K562 (cell line): ENCODE results near the gene UROS. TPM values are rescaled to one million over a fixed set of nuclear protein-coding genes. Genes with fewer than 3 reads are reported as not detected.

ENCODE experiments used
- ATAC-seq: fragments of 200-7000 bp; cut with Tn5 transposase; 3 replicates; pipeline ENCODE4 v1.9.1; 2020; ENCODE audit warnings: moderate library complexity
- BruUV-seq: library from RNA; stranded (reverse); fragments of 400-500 nt; replicated peaks from 2 replicates; lab custom pipeline; 2021; lab: Mats Ljungman, UMichigan
- CTCF ChIA-PET: fragments of 300-600 bp; formaldehyde crosslinking; extraction: SDS; loops from one replicate; lab custom pipeline; 2021; ENCODE audit warnings: low intra/inter-chr PET ratio; lab: Yijun Ruan, JAX
- POLR2A ChIA-PET: fragments of 300-600, 350-650 bp; sonication (Branson Sonifier 250); formaldehyde crosslinking; extraction: SDS; loops from one replicate; lab custom pipeline; 2021; ENCODE audit warnings: antibody characterized with exemption, inconsistent platforms; lab: Yijun Ruan, JAX
- DNase-seq, 4 experiments: peaks; one replicate each; pipeline versions ENCODE4 v3.0.0 to v3.0.0-alpha.2; 2011 to 2018; ENCODE audit warnings: low spot score in 3 of 4, mixed read lengths in 3 of 4; ENCODE audit errors: extremely low read depth in 1 of 4
- FAIRE-seq: peaks from 2 replicates; lab custom pipeline; 2011; peaks lifted over from hg19 to GRCh38; lab: Jason Lieb, UNC
- H2AFZ ChIP-seq: 2 replicates; pipeline ENCODE4 v1.6.0; 2011; ENCODE audit warnings: low read depth, low read length, control low read depth, inconsistent platforms
- H3K27ac ChIP-seq: fragments of 200-600 bp; 3 replicates; pipeline ENCODE4 v1.8.0; 2011; ENCODE audit warnings: low read depth, mild to moderate bottlenecking, control low read depth, inconsistent platforms, low read length, moderate library complexity, mixed read lengths; ENCODE audit errors: extremely low read depth
- H3K27me3 ChIP-seq, 2 experiments: fragments of 300-600 bp in 1 of 2; 2 replicates in 1 of 2; 3 replicates in 1 of 2; pipeline versions ENCODE4 v1.6.0 to v1.8.0; 2011; ENCODE audit warnings: inconsistent platforms in 2 of 2, low read length in 2 of 2, mild to moderate bottlenecking in 1 of 2, mixed read lengths in 1 of 2, moderate library complexity in 1 of 2; ENCODE audit not compliant: control insufficient read depth in 2 of 2, insufficient read depth in 2 of 2
- H3K36me3 ChIP-seq: fragments of 300-600 bp; 3 replicates; pipeline ENCODE4 v1.8.0; 2011; ENCODE audit warnings: mild to moderate bottlenecking, low read length, inconsistent platforms; ENCODE audit not compliant: control insufficient read depth, insufficient read depth
- H3K4me1 ChIP-seq, 2 experiments: fragments of 200-600 bp in 1 of 2; replicated peaks in 1 of 2; 2 replicates in 1 of 2; 3 replicates in 1 of 2; pipeline versions ENCODE4 v1.5.1 to v1.8.0; 2011; ENCODE audit warnings: inconsistent platforms in 2 of 2, low read length in 2 of 2, mild to moderate bottlenecking in 1 of 2, mixed read lengths in 1 of 2, moderate library complexity in 1 of 2; ENCODE audit not compliant: control insufficient read depth in 2 of 2, insufficient read depth in 2 of 2
- H3K4me2 ChIP-seq: 2 replicates; pipeline ENCODE4 v1.6.1; 2011; ENCODE audit warnings: low read length, control low read depth, inconsistent platforms, mixed read lengths; ENCODE audit not compliant: insufficient read depth
- H3K4me3 ChIP-seq: fragments of 200-600 bp; sonication (generic), shearing (Covaris generic); 2 replicates; pipeline ENCODE4 v1.5.1; 2016; ENCODE audit warnings: control low read depth, inconsistent platforms
- H3K79me2 ChIP-seq: fragments of 200-600 bp; 3 replicates; pipeline ENCODE4 v1.8.0; 2011; ENCODE audit warnings: low read length, inconsistent platforms; ENCODE audit not compliant: control insufficient read depth, insufficient read depth
- H3K9ac ChIP-seq, 2 experiments: 2 replicates each; pipeline versions ENCODE4 v1.6.0 to v1.6.1; 2011; ENCODE audit warnings: low read depth in 2 of 2, low read length in 2 of 2, control low read depth in 1 of 2, inconsistent platforms in 1 of 2, mild to moderate bottlenecking in 1 of 2, mixed read lengths in 1 of 2; ENCODE audit not compliant: insufficient read depth in 1 of 2
- H3K9me1 ChIP-seq: one replicate; pipeline ENCODE4 v1.6.0; 2011; ENCODE audit warnings: inconsistent platforms, mild to moderate bottlenecking, low read length, moderate library complexity; ENCODE audit not compliant: control insufficient read depth, insufficient read depth
- H3K9me3 ChIP-seq: replicated peaks from 2 replicates; pipeline ENCODE4 v1.5.1; 2011; ENCODE audit warnings: low read depth, low read length, inconsistent platforms; ENCODE audit not compliant: control insufficient read depth, insufficient read depth
- H4K20me1 ChIP-seq: replicated peaks from 2 replicates; pipeline ENCODE4 v1.6.1; 2011; ENCODE audit warnings: low read length, inconsistent platforms, mixed read lengths; ENCODE audit not compliant: control insufficient read depth, insufficient read depth
- BHLHE40 ChIP-seq: IDR thresholded peaks from 2 replicates; pipeline ENCODE4 v1.6.1; 2011; ENCODE audit warnings: low read length, improper control_type of control experiment
- IRF2 ChIP-seq: sonication (generic); formaldehyde crosslinking; IDR thresholded peaks from 2 replicates; pipeline ENCODE4 v1.8.1; 2022; ENCODE audit warnings: mild to moderate bottlenecking, missing genetic modification reagents
- NEUROD1 ChIP-seq: fragments of 150-350 bp; IDR thresholded peaks from 2 replicates; pipeline ENCODE4 v1.6.1; 2014; ENCODE audit warnings: borderline replicate concordance, low read length, low read depth; ENCODE audit not compliant: partially characterized antibody
- SAFB ChIP-seq: fragments of 200-400 bp; formaldehyde crosslinking; IDR thresholded peaks from 2 replicates; pipeline ENCODE4 v1.6.1; 2017; ENCODE audit warnings: low read depth, low read length, borderline replicate concordance
- SFPQ ChIP-seq: fragments of 200-400 bp; formaldehyde crosslinking; IDR thresholded peaks from 2 replicates; pipeline ENCODE4 v1.6.1; 2017; ENCODE audit warnings: mild to moderate bottlenecking, low read depth, low read length, moderate library complexity
- TCF3 ChIP-seq: sonication (generic); formaldehyde crosslinking; IDR thresholded peaks from 2 replicates; pipeline ENCODE4 v1.4.0; 2020; ENCODE audit warnings: mild to moderate bottlenecking, missing genetic modification reagents
- ZNF398 ChIP-seq: fragments of 250-450 bp; sonication (Bioruptor Pico); IDR thresholded peaks from 2 replicates; pipeline ENCODE4 v1.8.0; 2021; ENCODE audit warnings: moderate library complexity, mild to moderate bottlenecking, inconsistent platforms
- ZNF707 ChIP-seq: fragments of 250-450 bp; sonication (Bioruptor Pico); conservative IDR thresholded peaks from 2 replicates; pipeline ENCODE4 v1.8.0; 2022; ENCODE audit warnings: inconsistent platforms, mild to moderate bottlenecking, moderate library complexity
- WGBS: fragments of 100-300 bp; shearing (Covaris generic); methylation state at CpG from one replicate; pipeline ENCODE4 v1.1.6; 2016; ENCODE audit warnings: low coverage, mixed read lengths; ENCODE audit not compliant: insufficient coverage; ENCODE audit errors: missing lambda C conversion rate; 5-methylcytosine and 5-hydroxymethylcytosine counted together
- in situ Hi-C: fragments of 300-500 bp; cut with MboI; formaldehyde crosslinking; loops from 4 replicates; pipeline ENCODE4 v1.15.0; 2018; ENCODE audit warnings: inconsistent platforms, mixed read lengths
- intact Hi-C: fragments of 100-400 bp; cut with micrococcal nuclease; formaldehyde crosslinking; loops from 2 replicates; pipeline ENCODE4 v1.14.2; 2022
- polyA plus RNA-seq, 8 experiments: library from polyadenylated mRNA; depleted of rRNA in 4 of 8; stranded (reverse) in 5 of 8; unstranded in 3 of 8; fragments of >200 nt; fragmentation: Nextera tagmentation in 2 of 8; fragmentation: Illumina TruSeq in 1 of 8; extraction: Ambion mirVana in 2 of 8; extraction: Trizol in 1 of 8; gene quantifications; 2 replicates each; pipeline versions ENCODE4 v1.2.1 to v1.2.3, GENCODE V29; 2011 to 2014; ENCODE audit warnings: inconsistent platforms in 1 of 8, missing spikeins in 1 of 8
- total RNA-seq, 7 experiments: library from RNA; depleted of rRNA in 6 of 7; stranded (reverse); fragments of >200 nt in 6 of 7; fragmentation: Illumina TruSeq in 2 of 7; extraction: Trizol in 2 of 7; gene quantifications; 2 replicates each; pipeline versions ENCODE4 v1.2.1 to v1.2.3, GENCODE V29; 2011 to 2021; ENCODE audit warnings: low replicate concordance in 1 of 7
- TF ChIP-seq, protein P1 (sequence below): fragments of 250-450 bp; sonication (Bioruptor Pico); IDR thresholded peaks from 2 replicates; pipeline ENCODE4 v1.4.0; 2020; ENCODE audit warnings: mild to moderate bottlenecking, moderate library complexity
- TF ChIP-seq, protein P2 (sequence below): fragments of 250-450 bp; sonication (Bioruptor Pico); IDR thresholded peaks from 2 replicates; pipeline ENCODE4 v1.5.0; 2020; ENCODE audit warnings: mild to moderate bottlenecking, borderline replicate concordance
- TF ChIP-seq, protein P3 (sequence below): sonication (generic); formaldehyde crosslinking; IDR thresholded peaks from 2 replicates; pipeline ENCODE4 v1.8.1; 2023; ENCODE audit warnings: mild to moderate bottlenecking, missing genetic modification reagents

Gene UROS
- total and polyA plus RNA-seq, 9 of the 15 experiments (the other 6 are each of a cell fraction or from before 2014, with no cell fraction given) = 6.4 to 39.1 (median 32.3) TPM

- H3K4me3 ChIP-seq = no peak overlapping the region
- intact Hi-C loops = no loop called here
- H3K4me1 ChIP-seq = peaks cover 0 to 4% of the 10 kb centered on the region in 2 experiments; a peak in 2 of 5 replicates
- no peak overlapping the region for H3K27ac ChIP-seq
- H3K79me2 ChIP-seq = no peaks in the 10 kb centered on the region
- H2AFZ ChIP-seq = no peak overlapping the region
- H3K9me3 ChIP-seq = no peaks in the 10 kb centered on the region
- no peak for FAIRE-seq
- no TSS peak for BruUV-seq
- H4K20me1 ChIP-seq = no peaks in the 10 kb centered on the region; the same call in 1 of the 2 replicates
- no peak overlapping the region for H3K4me2 ChIP-seq
- no peak overlapping the region for H3K9ac ChIP-seq
- POLR2A ChIA-PET = interaction anchor here (1.3 kb wide), 1 partner anchor 22 kb away, joined by 4 read pairs; no protein-coding TSS in a partner anchor
- in situ Hi-C loops = no loop called here
- no peak for ATAC-seq
- DNase-seq = no peak
- CTCF ChIA-PET = interaction anchor here (0.5 kb wide), 1 partner anchor 664 kb away, joined by 3 read pairs; no protein-coding TSS in a partner anchor
- peaks cover 20% of the 10 kb centered on the region; the same call in 2 of the 3 replicates for H3K36me3 ChIP-seq
- no peaks in the 10 kb centered on the region for H3K9me1 ChIP-seq
- 93% methylated on average over 7 of the region's 7 CpGs for WGBS
- H3K27me3 ChIP-seq = no peaks in the 10 kb centered on the region
- TF ChIP-seq ZNF707 (CRISPR knock-in tag) (no peak), IRF2 (no peak), SFPQ (no peak), NEUROD1 (no peak), ZNF398 (no peak), BHLHE40 (no peak), TCF3 (CRISPR knock-in tag) (no peak), SAFB (no peak)
- TF ChIP-seq, protein P1, sequence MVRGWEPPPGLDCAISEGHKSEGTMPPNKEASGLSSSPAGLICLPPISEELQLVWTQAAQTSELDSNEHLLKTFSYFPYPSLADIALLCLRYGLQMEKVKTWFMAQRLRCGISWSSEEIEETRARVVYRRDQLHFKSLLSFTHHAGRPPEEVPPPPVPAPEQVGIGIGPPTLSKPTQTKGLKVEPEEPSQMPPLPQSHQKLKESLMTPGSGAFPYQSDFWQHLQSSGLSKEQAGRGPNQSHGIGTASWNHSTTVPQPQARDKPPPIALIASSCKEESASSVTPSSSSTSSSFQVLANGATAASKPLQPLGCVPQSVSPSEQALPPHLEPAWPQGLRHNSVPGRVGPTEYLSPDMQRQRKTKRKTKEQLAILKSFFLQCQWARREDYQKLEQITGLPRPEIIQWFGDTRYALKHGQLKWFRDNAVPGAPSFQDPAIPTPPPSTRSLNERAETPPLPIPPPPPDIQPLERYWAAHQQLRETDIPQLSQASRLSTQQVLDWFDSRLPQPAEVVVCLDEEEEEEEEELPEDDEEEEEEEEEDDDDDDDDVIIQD (CRISPR knock-in tag) = no peak
- TF ChIP-seq, protein P2, sequence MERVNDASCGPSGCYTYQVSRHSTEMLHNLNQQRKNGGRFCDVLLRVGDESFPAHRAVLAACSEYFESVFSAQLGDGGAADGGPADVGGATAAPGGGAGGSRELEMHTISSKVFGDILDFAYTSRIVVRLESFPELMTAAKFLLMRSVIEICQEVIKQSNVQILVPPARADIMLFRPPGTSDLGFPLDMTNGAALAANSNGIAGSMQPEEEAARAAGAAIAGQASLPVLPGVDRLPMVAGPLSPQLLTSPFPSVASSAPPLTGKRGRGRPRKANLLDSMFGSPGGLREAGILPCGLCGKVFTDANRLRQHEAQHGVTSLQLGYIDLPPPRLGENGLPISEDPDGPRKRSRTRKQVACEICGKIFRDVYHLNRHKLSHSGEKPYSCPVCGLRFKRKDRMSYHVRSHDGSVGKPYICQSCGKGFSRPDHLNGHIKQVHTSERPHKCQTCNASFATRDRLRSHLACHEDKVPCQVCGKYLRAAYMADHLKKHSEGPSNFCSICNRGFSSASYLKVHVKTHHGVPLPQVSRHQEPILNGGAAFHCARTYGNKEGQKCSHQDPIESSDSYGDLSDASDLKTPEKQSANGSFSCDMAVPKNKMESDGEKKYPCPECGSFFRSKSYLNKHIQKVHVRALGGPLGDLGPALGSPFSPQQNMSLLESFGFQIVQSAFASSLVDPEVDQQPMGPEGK (CRISPR knock-in tag) = no peak
- TF ChIP-seq, protein P3, sequence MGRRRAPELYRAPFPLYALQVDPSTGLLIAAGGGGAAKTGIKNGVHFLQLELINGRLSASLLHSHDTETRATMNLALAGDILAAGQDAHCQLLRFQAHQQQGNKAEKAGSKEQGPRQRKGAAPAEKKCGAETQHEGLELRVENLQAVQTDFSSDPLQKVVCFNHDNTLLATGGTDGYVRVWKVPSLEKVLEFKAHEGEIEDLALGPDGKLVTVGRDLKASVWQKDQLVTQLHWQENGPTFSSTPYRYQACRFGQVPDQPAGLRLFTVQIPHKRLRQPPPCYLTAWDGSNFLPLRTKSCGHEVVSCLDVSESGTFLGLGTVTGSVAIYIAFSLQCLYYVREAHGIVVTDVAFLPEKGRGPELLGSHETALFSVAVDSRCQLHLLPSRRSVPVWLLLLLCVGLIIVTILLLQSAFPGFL (CRISPR knock-in tag) = no peak
Observed at GRCh38 chr10:125802739-125803138, 20.3 kb downstream of the UROS start.
